LoVo (cell line): ENCODE results near the gene CARD9.

ENCODE experiments used
- DNase-seq: peaks from one replicate; pipeline ENCODE4 v3.0.0-alpha.2; 2016; ENCODE audit warnings: low spot score

CARD9 gene

DNA sequence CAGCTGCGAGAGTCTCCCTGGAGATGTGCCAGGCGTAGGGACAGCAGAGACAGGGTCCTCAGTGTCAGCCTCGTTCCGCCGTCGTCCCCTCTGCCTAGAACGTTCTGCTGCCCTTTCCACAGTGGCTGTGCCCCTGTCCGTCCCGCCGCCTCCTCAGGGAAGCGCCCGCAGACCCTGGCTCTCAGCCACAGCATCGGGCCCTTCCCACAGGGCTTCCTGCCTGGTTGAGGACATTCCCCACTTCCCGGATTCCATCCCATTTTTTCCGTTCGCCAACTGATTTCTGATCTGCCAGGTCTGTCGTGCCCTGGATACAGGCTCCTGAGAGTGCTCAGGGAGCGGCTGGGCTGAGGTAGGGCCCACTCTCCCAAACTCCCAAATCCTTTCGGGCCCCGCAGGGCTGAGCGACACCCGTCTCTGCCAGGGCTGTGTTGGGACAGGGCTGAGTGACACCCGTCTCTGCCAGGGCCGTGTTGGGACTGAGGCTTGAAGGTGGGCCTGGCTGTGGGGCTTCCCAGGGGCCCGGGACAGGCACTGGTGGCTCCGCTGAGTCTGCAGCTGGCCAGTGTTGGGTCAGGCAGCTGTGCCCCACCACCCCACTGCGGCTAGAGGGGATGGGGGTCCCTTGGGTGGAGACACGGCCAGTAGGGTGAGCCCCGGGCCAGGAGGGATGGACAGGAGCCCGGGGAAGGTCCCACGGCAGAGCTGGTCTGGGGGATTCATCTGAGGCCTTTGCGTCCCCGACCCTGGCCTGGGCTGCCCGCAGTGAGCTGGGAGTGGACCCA is 25.8 kb downstream of the CARD9 start:
- no peak for DNase-seq

DNA sequence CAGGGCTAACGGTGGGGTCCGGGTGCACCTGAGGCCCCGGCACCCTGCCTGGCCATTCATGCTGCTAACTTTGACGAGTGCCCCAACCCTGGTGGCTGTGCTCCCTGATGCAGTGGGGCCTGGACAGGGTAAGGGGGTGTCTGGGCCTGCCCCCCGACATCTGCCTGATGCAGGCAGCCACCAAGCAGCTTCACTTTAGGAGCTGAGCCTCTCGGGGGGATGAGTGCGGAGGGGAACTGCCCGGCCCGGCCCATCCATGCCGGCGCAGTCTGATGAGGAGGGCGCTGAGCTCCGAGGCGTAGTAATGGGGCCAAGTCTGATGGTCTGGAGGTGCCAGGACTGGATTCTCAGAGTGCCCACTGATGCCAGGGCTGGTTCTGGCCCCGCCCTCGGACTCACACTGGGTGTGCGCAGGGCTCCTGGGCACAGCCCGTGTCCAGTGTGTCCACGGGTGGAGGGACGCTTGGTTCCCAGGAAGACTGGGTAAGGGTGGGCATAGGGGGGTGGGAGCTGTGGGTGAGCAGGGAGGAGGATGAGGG is 26.5 kb downstream of the CARD9 start:
- DNase-seq: no peak

GRCh38 chr9:136346157-136346481 is 27.4 kb downstream of the CARD9 start:
- DNase-seq: no peak

GRCh38 chr9:136345281-136346156 is 27.9 kb downstream of the CARD9 start:
- DNase-seq: no peak

GRCh38 chr9:136344544-136345280 is 28.8 kb downstream of the CARD9 start:
- no peak for DNase-seq

DNA sequence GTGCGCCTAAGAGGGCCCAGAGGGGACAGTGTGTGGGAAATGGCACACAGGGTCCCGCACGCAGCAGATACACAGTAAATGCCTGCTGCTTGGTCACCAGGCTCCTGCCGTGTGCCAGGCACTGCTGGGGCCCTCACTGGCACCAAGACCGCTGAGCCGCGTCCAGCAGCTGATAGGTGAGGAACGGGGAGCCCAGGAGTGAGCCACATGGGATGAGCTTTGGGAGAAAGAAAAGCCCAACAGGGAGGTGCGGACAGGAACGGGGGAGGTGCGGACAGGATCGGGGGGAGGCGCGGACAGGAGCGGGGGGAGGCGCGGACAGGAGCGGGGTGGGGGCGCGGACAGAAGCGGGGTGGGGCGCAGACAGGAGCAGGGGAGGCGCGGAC is 29.6 kb downstream of the CARD9 start:
- no peak for DNase-seq

GRCh38 chr9:136343121-136343883 is 30.2 kb downstream of the CARD9 start:
- no peak for DNase-seq

DNA sequence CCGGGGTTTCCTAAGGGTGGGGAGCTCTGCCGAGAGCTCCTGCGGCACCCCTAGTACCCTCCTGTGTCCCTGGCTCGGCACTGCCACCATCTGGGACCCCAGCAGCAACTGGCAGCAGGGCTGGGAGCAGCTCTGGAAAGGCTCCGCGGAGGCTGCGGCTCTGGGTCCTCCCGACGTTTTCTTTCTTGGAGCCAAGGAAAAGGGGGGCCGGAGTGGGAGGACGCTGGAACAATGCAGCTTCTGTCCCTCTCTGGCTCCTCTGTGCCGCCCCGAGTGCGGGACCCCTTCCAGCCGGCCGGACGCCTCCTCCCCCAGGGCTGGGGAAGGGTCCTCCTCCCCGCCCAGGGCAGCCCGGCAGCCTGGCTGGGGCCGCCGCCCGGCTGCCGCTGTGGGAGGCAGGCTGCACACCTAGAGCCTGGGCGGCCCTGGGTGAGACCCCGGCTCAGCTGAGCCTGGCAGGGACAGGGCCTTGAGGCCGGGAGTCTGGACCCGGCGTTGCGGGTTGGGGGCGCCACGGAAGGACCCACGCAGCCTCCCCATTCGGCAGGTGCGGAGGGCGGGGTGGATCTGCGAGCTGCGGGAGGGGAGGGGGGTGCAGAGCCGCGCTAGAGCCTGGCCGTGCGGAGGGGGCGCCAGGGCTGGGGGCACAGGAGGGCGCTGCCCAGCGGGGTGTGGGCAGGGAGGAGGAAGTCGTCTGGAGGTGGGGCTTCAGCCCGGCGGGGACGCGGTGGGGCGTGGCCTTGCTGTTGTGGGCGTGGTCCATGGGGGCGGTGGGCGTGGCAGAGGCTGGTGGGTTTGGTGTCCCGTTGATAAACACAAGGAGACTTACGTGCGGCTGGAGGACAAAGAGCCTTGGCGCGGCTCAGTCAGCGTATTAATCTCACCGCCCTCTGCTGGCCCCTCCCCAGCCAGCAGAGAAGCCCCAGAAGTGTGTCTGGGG is 31.0 kb downstream of the CARD9 start:
- no peak for DNase-seq

DNA sequence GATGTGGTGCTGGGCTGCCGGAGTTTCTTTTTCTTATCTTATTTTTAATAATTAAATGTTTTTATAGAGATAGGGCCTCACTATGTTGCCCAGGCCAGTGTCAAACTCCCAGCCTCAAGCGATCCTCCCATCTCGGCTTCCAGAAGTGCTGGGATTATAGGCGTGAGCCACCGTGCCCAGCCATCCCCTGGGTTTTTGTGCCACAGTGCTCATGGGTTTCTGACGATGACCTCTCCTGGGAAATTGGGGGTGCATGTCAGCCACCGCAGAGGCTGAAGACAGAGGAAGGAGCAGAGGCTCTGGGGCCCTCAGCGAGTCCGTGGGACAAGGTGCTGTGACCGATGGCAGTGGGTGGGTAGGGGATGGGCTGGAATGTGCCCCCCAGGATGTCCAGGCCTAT is 31.7 kb downstream of the CARD9 start:
- no peak for DNase-seq

GRCh38 chr9:136341042-136341655 is 32.3 kb downstream of the CARD9 start:
- DNase-seq: no peak

DNA sequence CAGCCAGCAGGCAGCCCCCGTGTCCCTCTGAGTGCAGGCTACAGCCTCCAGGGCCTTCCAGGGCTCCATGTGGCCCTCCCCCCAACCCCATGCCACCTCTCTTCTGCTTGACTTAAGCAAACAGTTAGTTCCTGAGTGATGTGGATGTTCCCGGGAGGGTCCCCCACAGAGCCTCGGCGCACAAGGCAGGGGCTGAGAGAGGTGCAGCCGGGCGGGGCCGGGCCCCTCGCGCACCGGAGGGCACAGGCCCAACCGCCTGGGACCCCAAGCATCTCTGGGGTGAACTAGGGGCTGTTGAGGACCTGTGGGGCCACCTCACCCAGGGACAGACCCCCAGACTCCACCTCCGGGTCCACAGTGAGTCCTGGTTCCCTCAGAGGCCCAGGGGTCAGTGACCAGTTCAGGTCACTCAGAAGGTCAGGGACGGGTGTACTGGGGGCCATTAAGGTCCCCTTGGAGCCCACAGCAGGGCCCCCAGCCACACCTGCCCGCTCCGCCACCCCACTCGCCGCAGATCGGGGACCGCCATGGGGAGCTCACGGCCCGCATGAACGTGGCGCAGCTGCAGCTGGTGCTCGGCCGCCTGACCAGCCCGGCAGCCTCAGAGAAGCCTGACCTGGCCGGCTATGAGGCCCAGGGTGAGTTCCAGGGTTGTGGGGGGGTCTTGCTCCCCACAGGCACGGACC is 33.0 kb downstream of the CARD9 start:
- no peak for DNase-seq

DNA sequence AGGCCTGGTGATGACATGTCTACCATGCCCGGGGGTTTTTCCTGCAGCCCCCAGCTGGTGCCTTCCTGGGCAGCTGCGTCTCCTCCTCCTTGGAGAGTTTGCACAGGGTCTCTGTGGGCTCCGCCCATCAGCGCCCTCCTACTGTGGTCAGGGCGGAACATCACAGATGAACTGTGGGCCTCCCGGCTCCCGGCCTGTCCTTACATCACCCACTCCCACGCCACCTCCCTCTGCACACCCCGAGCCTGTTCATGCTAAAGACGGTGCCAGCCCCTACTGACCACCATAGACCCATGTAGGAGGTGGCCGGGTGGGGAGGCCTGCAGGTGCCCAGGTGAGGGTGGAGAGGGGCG is 33.5 kb downstream of the CARD9 start:
- DNase-seq: no peak

GRCh38 chr9:136339173-136339957 is 34.1 kb downstream of the CARD9 start:
- peak; percentile 54 for DNase-seq

DNA sequence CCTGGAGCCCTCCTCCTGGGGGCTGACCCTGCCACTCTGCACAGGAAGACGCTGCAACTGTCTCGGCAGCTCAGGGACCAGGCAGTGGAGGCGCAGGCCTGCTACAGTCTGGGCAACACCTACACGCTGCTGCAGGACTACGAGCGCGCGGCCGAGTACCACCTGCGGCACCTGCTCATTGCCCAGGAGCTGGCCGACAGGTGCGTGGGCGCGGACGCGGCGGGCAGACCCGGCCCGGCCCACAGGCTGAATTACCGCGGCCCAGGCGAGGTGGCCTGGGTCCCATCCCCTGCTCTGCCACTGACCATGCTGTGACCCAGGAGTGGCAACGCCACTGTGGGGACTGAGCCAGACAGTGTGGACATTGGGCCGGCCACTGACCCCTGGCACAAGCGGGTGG is 35.0 kb downstream of the CARD9 start:
- no peak for DNase-seq

DNA sequence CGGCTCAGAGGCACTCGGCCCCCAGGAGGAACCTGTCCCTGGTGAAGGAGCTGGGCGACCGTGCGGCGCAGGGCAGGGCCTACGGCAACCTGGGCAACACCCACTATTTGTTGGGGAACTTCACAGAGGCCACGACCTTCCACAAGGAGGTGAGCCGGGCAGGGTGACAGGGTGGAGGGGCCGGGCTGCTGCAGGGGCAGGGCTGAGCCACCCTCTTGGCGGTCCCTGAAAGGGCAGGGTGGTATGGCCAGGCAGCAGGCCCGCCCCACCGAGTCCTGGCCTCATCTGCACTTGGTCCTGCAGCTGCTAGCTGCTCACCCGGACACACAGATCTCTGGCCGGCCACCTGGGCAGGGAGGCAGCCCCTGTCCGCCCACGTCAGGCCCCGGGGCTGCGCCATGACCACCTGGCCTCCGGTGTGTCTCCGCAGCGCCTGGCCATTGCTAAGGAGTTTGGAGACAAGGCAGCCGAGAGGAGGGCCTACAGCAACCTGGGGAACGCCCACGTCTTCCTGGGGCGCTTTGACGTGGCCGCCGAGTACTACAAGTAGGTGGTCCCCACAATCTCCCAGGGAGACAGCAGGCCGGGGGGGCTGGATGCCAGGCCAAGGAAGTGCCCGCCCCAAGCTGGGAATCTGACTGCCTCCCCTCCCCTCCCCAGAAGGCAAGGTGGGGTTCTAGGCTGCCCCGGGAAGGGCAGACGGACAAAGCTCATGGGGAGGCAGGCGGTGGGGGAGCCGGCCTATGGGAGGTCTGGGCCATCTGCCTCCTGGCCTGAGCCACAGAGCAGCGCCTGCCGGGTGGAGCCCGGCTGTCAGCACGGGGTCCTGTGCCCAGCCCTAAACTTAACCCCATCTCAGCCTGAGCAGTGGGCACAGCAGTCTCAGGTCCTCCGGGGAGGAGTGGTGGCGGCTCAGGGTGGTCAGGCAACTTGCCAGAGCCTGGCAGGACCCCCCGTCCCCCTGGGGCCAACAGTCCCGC is 35.8 kb downstream of the CARD9 start:
- no peak for DNase-seq

- DNase-seq: no peak
Observed at GRCh38 chr9:136336881-136337280, 36.6 kb downstream of the CARD9 start.

DNA sequence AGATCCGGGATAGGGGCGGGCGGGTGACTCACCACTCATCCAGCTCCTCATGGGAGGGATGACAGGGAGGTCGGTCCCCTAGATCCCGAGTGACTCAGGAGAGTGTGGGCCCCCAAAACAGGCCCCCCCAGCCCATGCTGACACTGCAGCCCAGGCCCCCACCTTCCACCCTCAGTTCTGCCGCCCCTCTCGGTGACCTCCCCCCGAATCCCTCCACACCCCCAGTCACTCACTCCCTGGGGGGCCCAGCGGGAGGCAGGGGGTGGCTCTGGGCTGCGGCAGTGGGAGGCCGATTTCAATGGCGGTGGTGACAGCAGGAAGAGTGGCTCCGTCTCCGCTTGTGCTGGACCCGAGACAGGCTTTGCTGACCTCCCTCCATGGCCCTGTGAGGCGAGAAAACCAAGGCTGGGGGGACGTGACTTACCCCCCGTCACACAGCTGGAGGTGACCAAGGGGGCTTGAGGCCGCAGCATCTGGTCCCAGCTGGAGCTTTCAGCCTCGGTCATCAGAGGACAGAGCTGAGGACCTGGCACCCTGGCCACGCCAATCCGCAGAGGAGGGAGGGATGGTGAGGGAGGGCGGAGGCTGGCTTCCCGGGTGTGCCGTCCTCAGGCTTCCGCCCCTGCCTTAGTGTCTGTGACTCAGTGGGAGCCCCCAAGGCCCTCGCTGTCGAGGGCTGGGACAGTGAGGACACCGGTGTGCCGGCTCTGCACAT is 37.2 kb downstream of the CARD9 start:
- no peak for DNase-seq
